Measurements from ENCODE around the gene EPHA8. TPM values are rescaled to one million over a fixed set of nuclear protein-coding genes. Genes with fewer than 3 reads are reported as not detected.

Gene EPHA8
- total RNA-seq, 1 experiment from 2014 or later: 0.07 TPM

DNA sequence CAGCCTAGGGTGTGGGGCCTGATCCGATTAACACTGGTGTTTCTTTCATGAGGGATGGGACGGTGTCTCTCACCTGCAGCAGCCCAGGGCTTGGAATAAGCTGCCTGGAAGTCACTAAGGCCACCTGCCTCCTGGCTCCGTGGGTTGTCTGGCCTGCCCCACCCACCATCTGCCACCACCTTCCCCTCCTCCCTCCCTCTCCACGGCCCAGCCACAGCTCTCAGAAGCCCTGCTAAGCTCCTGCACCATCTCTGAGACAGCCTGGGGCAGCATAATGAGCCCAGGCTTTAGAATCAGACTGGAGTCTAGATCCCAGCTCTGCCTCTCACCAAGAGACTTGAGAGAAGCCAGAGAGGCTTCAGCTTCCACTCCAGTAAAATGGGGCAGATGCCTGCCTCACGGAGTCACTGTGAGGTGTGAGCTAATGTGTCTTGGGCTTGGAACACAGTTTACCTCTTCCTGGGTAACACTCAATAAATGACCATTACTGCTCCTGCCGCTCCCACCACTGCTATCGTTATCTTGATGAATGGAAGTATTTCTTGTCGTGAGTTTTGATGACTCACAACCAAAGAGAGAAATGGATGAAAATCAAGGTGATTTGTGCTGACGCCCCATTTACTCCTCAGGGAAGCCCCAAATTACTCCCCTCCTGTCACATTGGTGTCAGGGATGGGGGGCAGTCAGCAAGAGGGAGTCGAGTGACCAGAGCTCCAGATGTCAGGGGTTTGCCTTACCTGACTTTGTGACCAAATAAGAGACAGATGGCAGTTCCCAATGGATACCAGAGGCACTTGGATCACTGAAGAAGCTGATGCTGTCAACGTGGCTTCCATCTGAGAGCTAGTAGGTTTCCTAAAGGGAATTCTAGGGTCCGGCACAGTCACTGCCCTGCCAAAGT, 49.6 kb downstream of the EPHA8 start:
- H3K4me3 ChIP-seq (ENCODE audit: low read length): no peak overlapping the region
- no peaks in the 10 kb centered on the region for H3F3A ChIP-seq (ENCODE audit: low read length, unreplicated experiment)
- ChIA-PET CTCF (no interaction called here), POLR2A (ENCODE audit: unreplicated experiment) (no interaction called here)
- no peak overlapping the region for H3K9ac ChIP-seq (ENCODE audit: low read length)
- H3K79me2 ChIP-seq (ENCODE audit: low read length): no peaks in the 10 kb centered on the region
- DNase-seq (no peak), ATAC-seq (no peak)
- no peaks in the 10 kb centered on the region for H3K9me2 ChIP-seq (replicated peaks; ENCODE audit: low read length)
- TF ChIP-seq EZH2 (IDR thresholded peaks at IDR 0.05; ENCODE audit: low read length, unreplicated experiment): no peak
- TF ChIP-seq EZH2phosphoT487 (IDR thresholded peaks at IDR 0.05; ENCODE audit: borderline replicate concordance, low read length): no peak
- TF ChIP-seq, protein P1, sequence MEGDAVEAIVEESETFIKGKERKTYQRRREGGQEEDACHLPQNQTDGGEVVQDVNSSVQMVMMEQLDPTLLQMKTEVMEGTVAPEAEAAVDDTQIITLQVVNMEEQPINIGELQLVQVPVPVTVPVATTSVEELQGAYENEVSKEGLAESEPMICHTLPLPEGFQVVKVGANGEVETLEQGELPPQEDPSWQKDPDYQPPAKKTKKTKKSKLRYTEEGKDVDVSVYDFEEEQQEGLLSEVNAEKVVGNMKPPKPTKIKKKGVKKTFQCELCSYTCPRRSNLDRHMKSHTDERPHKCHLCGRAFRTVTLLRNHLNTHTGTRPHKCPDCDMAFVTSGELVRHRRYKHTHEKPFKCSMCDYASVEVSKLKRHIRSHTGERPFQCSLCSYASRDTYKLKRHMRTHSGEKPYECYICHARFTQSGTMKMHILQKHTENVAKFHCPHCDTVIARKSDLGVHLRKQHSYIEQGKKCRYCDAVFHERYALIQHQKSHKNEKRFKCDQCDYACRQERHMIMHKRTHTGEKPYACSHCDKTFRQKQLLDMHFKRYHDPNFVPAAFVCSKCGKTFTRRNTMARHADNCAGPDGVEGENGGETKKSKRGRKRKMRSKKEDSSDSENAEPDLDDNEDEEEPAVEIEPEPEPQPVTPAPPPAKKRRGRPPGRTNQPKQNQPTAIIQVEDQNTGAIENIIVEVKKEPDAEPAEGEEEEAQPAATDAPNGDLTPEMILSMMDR (conservative IDR thresholded peaks at IDR 0.05; ENCODE audit: low read depth, low read length): no peak
- H3K4me1 ChIP-seq (ENCODE audit: insufficient read depth, low read length): no peaks in the 10 kb centered on the region
- intact Hi-C loops (cut with micrococcal nuclease): no loop called here
- no peaks in the 10 kb centered on the region for H3K9me3 ChIP-seq (ENCODE audit: low read length)
- H3K36me3 ChIP-seq (ENCODE audit: low read depth, low read length): no peaks in the 10 kb centered on the region
- no peak overlapping the region for H3K27ac ChIP-seq (ENCODE audit: low read length)
- peaks cover 48% of the 10 kb centered on the region for H3K27me3 ChIP-seq (ENCODE audit: low read length)
- BruUV-seq (replicated peaks): no TSS peak
- no peaks in the 10 kb centered on the region for H4K20me1 ChIP-seq (ENCODE audit: low read length)
- H2AFZ ChIP-seq (ENCODE audit: low read length): no peak overlapping the region
- H3K4me2 ChIP-seq (ENCODE audit: low read length): no peak overlapping the region

DNA sequence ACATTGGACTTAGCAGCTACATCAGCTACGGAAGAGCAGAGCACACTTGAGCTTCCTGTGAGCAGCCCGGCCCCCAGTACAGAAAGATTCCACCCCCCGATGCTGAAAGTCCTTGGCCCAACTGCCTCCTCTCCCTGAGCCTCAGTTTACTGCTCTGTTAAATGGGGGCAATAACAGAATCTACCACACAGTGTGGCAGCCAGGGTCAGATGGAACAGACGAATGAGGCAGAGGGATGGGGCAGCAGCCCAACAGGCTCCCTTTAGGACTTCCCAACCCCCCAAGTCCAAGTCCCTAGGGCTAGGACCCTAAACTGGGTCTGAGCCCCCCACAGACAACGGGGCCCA, 50.3 kb downstream of the EPHA8 start:
- Histone ChIP-seq H3F3A (ENCODE audit: low read length, unreplicated experiment) (no peaks in the 10 kb centered on the region), H2AFZ (ENCODE audit: low read length) (no peak overlapping the region), H3K4me2 (ENCODE audit: low read length) (no peak overlapping the region), H3K79me2 (ENCODE audit: low read length) (no peaks in the 10 kb centered on the region), H3K4me3 (ENCODE audit: low read length) (no peak overlapping the region), H3K9ac (ENCODE audit: low read length) (no peak overlapping the region), H3K27ac (ENCODE audit: low read length) (no peak overlapping the region), H3K4me1 (ENCODE audit: insufficient read depth, low read length) (no peaks in the 10 kb centered on the region), H3K36me3 (ENCODE audit: low read depth, low read length) (no peaks in the 10 kb centered on the region), H4K20me1 (ENCODE audit: low read length) (no peaks in the 10 kb centered on the region), H3K9me2 (replicated peaks; ENCODE audit: low read length) (no peaks in the 10 kb centered on the region), H3K9me3 (ENCODE audit: low read length) (no peaks in the 10 kb centered on the region), H3K27me3 (ENCODE audit: low read length) (peaks cover 50% of the 10 kb centered on the region)
- TF ChIP-seq, protein P1 (conservative IDR thresholded peaks at IDR 0.05; ENCODE audit: low read depth, low read length): no peak
- no peak for TF ChIP-seq EZH2 (IDR thresholded peaks at IDR 0.05; ENCODE audit: low read length, unreplicated experiment)
- TF ChIP-seq EZH2phosphoT487 (IDR thresholded peaks at IDR 0.05; ENCODE audit: borderline replicate concordance, low read length): no peak
- ATAC-seq (no peak), DNase-seq (no peak)
- POLR2A ChIA-PET (ENCODE audit: unreplicated experiment): no interaction called here
- CTCF ChIA-PET: no interaction called here
- BruUV-seq (replicated peaks): no TSS peak
- intact Hi-C loops (cut with micrococcal nuclease): no loop called here

DNA sequence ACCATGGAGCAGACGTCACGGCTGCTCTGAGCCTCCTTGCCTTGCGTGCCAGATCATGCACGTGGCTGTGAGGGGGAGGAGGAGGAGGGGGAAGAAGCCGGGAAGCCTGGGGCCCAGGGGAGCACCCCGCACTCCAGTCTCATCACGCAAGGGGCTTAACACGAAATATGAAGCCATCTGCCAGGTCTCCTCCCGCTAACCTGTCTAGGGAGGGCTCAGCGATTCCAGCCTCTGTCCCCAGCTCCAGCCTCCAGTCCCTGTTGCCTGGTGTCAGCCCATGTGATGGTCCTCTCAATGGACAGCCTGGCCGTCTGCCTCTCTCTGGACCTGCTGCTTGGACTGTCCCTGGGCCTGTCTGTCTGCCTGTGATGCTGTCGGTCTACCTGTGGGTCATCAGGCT, 50.7 kb downstream of the EPHA8 start:
- ATAC-seq (no peak), DNase-seq (no peak)
- Histone ChIP-seq H3K36me3 (ENCODE audit: low read depth, low read length) (no peaks in the 10 kb centered on the region), H3K27ac (ENCODE audit: low read length) (no peak overlapping the region), H3K9me3 (ENCODE audit: low read length) (no peaks in the 10 kb centered on the region), H4K20me1 (ENCODE audit: low read length) (no peaks in the 10 kb centered on the region), H3K79me2 (ENCODE audit: low read length) (no peaks in the 10 kb centered on the region), H3K27me3 (ENCODE audit: low read length) (peaks cover 51% of the 10 kb centered on the region), H3K4me2 (ENCODE audit: low read length) (no peak overlapping the region), H3K4me3 (ENCODE audit: low read length) (no peak overlapping the region), H3K9me2 (replicated peaks; ENCODE audit: low read length) (no peaks in the 10 kb centered on the region), H2AFZ (ENCODE audit: low read length) (no peak overlapping the region), H3K4me1 (ENCODE audit: insufficient read depth, low read length) (no peaks in the 10 kb centered on the region), H3F3A (ENCODE audit: low read length, unreplicated experiment) (no peaks in the 10 kb centered on the region), H3K9ac (ENCODE audit: low read length) (no peak overlapping the region)
- ChIA-PET POLR2A (ENCODE audit: unreplicated experiment) (no interaction called here), CTCF (no interaction called here)
- intact Hi-C loops (cut with micrococcal nuclease): no loop called here
- no peak for TF ChIP-seq EZH2phosphoT487 (IDR thresholded peaks at IDR 0.05; ENCODE audit: borderline replicate concordance, low read length)
- no peak for TF ChIP-seq EZH2 (IDR thresholded peaks at IDR 0.05; ENCODE audit: low read length, unreplicated experiment)
- TF ChIP-seq, protein P1 (conservative IDR thresholded peaks at IDR 0.05; ENCODE audit: low read depth, low read length): no peak
- BruUV-seq (replicated peaks): no TSS peak

Data from PC-3 (cell line).